Omental fat pad (tissue), 4 donors: ENCODE data around the gene VPS51. TPM values are rescaled to one million over a fixed set of nuclear protein-coding genes. Genes with fewer than 3 reads are reported as not detected.

Source experiments
- ATAC-seq: fragments of 150-250 bp; one replicate; pipeline ENCODE4 v1.9.1; 2016; ENCODE audit warnings: mild to moderate bottlenecking, moderate library complexity; ENCODE audit not compliant: low FRiP score
- DNase-seq: peaks from one replicate; pipeline ENCODE4 v3.0.0-alpha.2; 2019; ENCODE audit warnings: low spot score
- CTCF ChIP-seq, 3 donors: fragments of 450-650 bp; IDR thresholded peaks; one replicate each; pipeline ENCODE4 v1.5.1; 2016 to 2017; ENCODE audit warnings: antibody characterized with exemption in 3 of 3, mild to moderate bottlenecking in 3 of 3, moderate library complexity in 2 of 3
- total RNA-seq, 4 donors: library from RNA; depleted of rRNA; stranded (reverse); fragments of >200 nt; gene quantifications; one replicate each; pipeline ENCODE4 v1.1.0, GENCODE V29; 2016

Gene VPS51
- total RNA-seq, 4 donors from 2014 or later = 151 to 208 (median 192) TPM

GRCh38 chr11:65071907-65072630 is 23.9 kb upstream of the VPS51 start:
- ATAC-seq (no peak), DNase-seq (no peak)
- no peak for TF ChIP-seq CTCF (IDR thresholded peaks at IDR 0.05)

GRCh38 chr11:65072631-65072966 is 23.4 kb upstream of the VPS51 start:
- no peak for DNase-seq
- no peak for ATAC-seq
- no peak for TF ChIP-seq CTCF (IDR thresholded peaks at IDR 0.05)

GRCh38 chr11:65077451-65077850 is 18.6 kb upstream of the VPS51 start:
- DNase-seq = no peak
- TF ChIP-seq CTCF (IDR thresholded peaks at IDR 0.05) = no peak
- ATAC-seq = no peak

- ATAC-seq (no peak), DNase-seq (no peak)
- no peak for TF ChIP-seq CTCF (IDR thresholded peaks at IDR 0.05)
Measured at GRCh38 chr11:65078151-65078550, 17.9 kb upstream of the VPS51 start.

- TF ChIP-seq CTCF (IDR thresholded peaks at IDR 0.05) = no peak
Measured at GRCh38 chr11:65078786-65079342, 17.1 kb upstream of the VPS51 start.

GRCh38 chr11:65083134-65083833 is 12.7 kb upstream of the VPS51 start:
- no peak for TF ChIP-seq CTCF (IDR thresholded peaks at IDR 0.05)

More at GRCh38 chr11:65078786-65079342, 17.1 kb upstream of the VPS51 start:
- DNase-seq = no peak
- ATAC-seq = no peak

More at GRCh38 chr11:65083134-65083833, 12.7 kb upstream of the VPS51 start:
- ATAC-seq (no peak), DNase-seq (no peak)
